DOHH2 (cell line): Measurements from ENCODE around the gene FATE1.

Source experiments
- H3F3A ChIP-seq: fragments of 200-600 bp; sonication (generic), shearing (Covaris generic); 2 replicates; pipeline ENCODE4 v1.6.0; 2016; ENCODE audit warnings: antibody characterized with exemption, mild to moderate bottlenecking; ENCODE audit not compliant: control insufficient read depth, insufficient read depth
- H3K27ac ChIP-seq: fragments of 200-600 bp; sonication (generic); 2 replicates; pipeline ENCODE4 v1.5.1; 2014; ENCODE audit warnings: low read depth, mild to moderate bottlenecking, low read length, moderate library complexity
- H3K27me3 ChIP-seq: fragments of 200-600 bp; sonication (generic); 2 replicates; pipeline ENCODE4 v1.6.1; 2014; ENCODE audit warnings: mild to moderate bottlenecking, low read length, mixed read lengths; ENCODE audit not compliant: control insufficient read depth
- H3K36me3 ChIP-seq: fragments of 200-600 bp; sonication (generic); 2 replicates; pipeline ENCODE4 v1.6.1; 2014; ENCODE audit warnings: mild to moderate bottlenecking, low read length, moderate library complexity, mixed read lengths; ENCODE audit not compliant: control insufficient read depth
- H3K4me1 ChIP-seq: fragments of 200-600 bp; sonication (generic); 2 replicates; pipeline ENCODE4 v1.6.1; 2014; ENCODE audit warnings: mild to moderate bottlenecking, low read length, mixed read lengths; ENCODE audit not compliant: control insufficient read depth
- H3K4me2 ChIP-seq: fragments of 200-600 bp; sonication (generic); 2 replicates; pipeline ENCODE4 v1.6.0; 2014; ENCODE audit warnings: mild to moderate bottlenecking, low read length, moderate library complexity
- H3K4me3 ChIP-seq: fragments of 200-600 bp; sonication (generic); 2 replicates; pipeline ENCODE4 v1.5.1; 2014; ENCODE audit warnings: mild to moderate bottlenecking, low read length, mixed read lengths
- H3K79me2 ChIP-seq: fragments of 200-600 bp; sonication (generic); 2 replicates; pipeline ENCODE4 v1.6.1; 2014; ENCODE audit warnings: mild to moderate bottlenecking, low read length, mixed read lengths; ENCODE audit not compliant: control insufficient read depth
- H3K9me2 ChIP-seq: fragments of 200-600 bp; sonication (generic); replicated peaks from 2 replicates; pipeline ENCODE4 v1.6.1; 2014; ENCODE audit warnings: mild to moderate bottlenecking, low read length, mixed read lengths; ENCODE audit not compliant: control insufficient read depth
- H3K9me3 ChIP-seq: fragments of 200-600 bp; sonication (generic); 2 replicates; pipeline ENCODE4 v1.6.1; 2014; ENCODE audit warnings: antibody characterized with exemption, low read length, mixed read lengths; ENCODE audit not compliant: control insufficient read depth, insufficient read depth
- H4K20me1 ChIP-seq: fragments of 200-600 bp; sonication (generic); 2 replicates; pipeline ENCODE4 v1.6.0; 2014; ENCODE audit warnings: low read depth, mild to moderate bottlenecking, antibody characterized with exemption, low read length, moderate library complexity; ENCODE audit not compliant: control insufficient read depth, insufficient read depth
- CTCF ChIP-seq: fragments of 200-600 bp; sonication (generic); IDR thresholded peaks from one replicate; pipeline ENCODE4 v1.5.1; 2014; ENCODE audit warnings: antibody characterized with exemption, mild to moderate bottlenecking, low read depth, low read length; ENCODE audit not compliant: poor library complexity, severe bottlenecking
- EZH2phosphoT487 ChIP-seq: fragments of 200-600 bp; sonication (generic); IDR thresholded peaks from 2 replicates; pipeline ENCODE4 v1.6.1; 2017; ENCODE audit warnings: borderline replicate concordance, mild to moderate bottlenecking, antibody characterized with exemption, low read length, moderate library complexity, mixed read lengths

FATE1 gene

GRCh38 chrX:151715752-151716151, at the start of gene FATE1:
Gene FATE1 (plus strand): TSS chrX:151716035. CDS start chrX:151716120, 85 bp downstream.
- H3K4me3 ChIP-seq, result no peak within 1 kb of the TSS
- no peaks in the 10 kb centered on the region for H3K36me3 ChIP-seq
- H4K20me1 ChIP-seq, result no peaks in the 10 kb centered on the region
- H3K27me3 ChIP-seq, result no peaks in the 10 kb centered on the region
- no peaks in the 10 kb centered on the region for H3F3A ChIP-seq
- no peaks in the 10 kb centered on the region for H3K9me3 ChIP-seq
- H3K79me2 ChIP-seq, result no peaks in the 10 kb centered on the region
- H3K27ac ChIP-seq, result no peak within 1 kb of the TSS
- no peaks in the 10 kb centered on the region for H3K9me2 ChIP-seq
- H3K4me1 ChIP-seq, result no peaks in the 10 kb centered on the region
- H3K4me2 ChIP-seq, result no peak within 1 kb of the TSS
- TF ChIP-seq EZH2phosphoT487 (no peak), CTCF (no peak)

GRCh38 chrX:151675121-151675746, 40.6 kb upstream of the FATE1 start:
- Histone ChIP-seq H3K27ac (no peak overlapping the region), H3F3A (no peaks in the 10 kb centered on the region), H3K27me3 (no peaks in the 10 kb centered on the region), H4K20me1 (no peaks in the 10 kb centered on the region), H3K36me3 (no peaks in the 10 kb centered on the region), H3K9me2 (no peaks in the 10 kb centered on the region), H3K4me1 (no peaks in the 10 kb centered on the region), H3K79me2 (no peaks in the 10 kb centered on the region), H3K4me2 (no peak overlapping the region), H3K9me3 (no peaks in the 10 kb centered on the region), H3K4me3 (no peak overlapping the region)
- TF ChIP-seq EZH2phosphoT487, result no peak
- no peak for TF ChIP-seq CTCF

- H3K9me3 ChIP-seq, result no peaks in the 10 kb centered on the region
- no peaks in the 10 kb centered on the region for H3F3A ChIP-seq
- H3K4me1 ChIP-seq, result no peaks in the 10 kb centered on the region
- no peaks in the 10 kb centered on the region for H3K27me3 ChIP-seq
- no peak overlapping the region for H3K4me3 ChIP-seq
- H4K20me1 ChIP-seq, result no peaks in the 10 kb centered on the region
- no peaks in the 10 kb centered on the region for H3K9me2 ChIP-seq
- no peak overlapping the region for H3K4me2 ChIP-seq
- no peaks in the 10 kb centered on the region for H3K36me3 ChIP-seq
- TF ChIP-seq EZH2phosphoT487, result no peak
- no peak for TF ChIP-seq CTCF
- no peaks in the 10 kb centered on the region for H3K79me2 ChIP-seq
- no peak overlapping the region for H3K27ac ChIP-seq
Measured at GRCh38 chrX:151676196-151676595, 39.6 kb upstream of the FATE1 start.
